Left lung (tissue), 10 donors: ENCODE data around the gene NT5DC3. TPM values are rescaled to one million over a fixed set of nuclear protein-coding genes. Genes with fewer than 3 reads are reported as not detected.

Experiments used
- ATAC-seq: fragments of 200-7000 bp; cut with Tn5 transposase; one replicate; pipeline ENCODE4 v1.9.1; 2020; ENCODE audit warnings: moderate library complexity
- DNase-seq, 4 donors: peaks; one replicate each; pipeline ENCODE4 v3.0.0-alpha.2; 2013 to 2020
- H3K27ac ChIP-seq, 2 donors: fragments of 200-600 bp; sonication (generic) in 1 of 2; one replicate each; pipeline versions ENCODE4 v1.5.0 to v1.8.0; 2020 to 2021
- H3K27me3 ChIP-seq, 2 donors: fragments of 200-600 bp; sonication (generic) in 1 of 2; one replicate each; pipeline versions ENCODE4 v1.5.0 to v1.8.0; 2020 to 2021
- H3K36me3 ChIP-seq, 2 donors: fragments of 200-600 bp; sonication (generic) in 1 of 2; one replicate each; pipeline versions ENCODE4 v1.5.0 to v1.8.0; 2020 to 2021
- H3K4me1 ChIP-seq, 2 donors: fragments of 200-600 bp; one replicate each; pipeline ENCODE4 v1.8.0; 2021
- H3K4me3 ChIP-seq, 2 donors: fragments of 200-600 bp; sonication (generic) in 1 of 2; one replicate each; pipeline versions ENCODE4 v1.5.0 to v1.8.0; 2020 to 2021; ENCODE audit warnings: mild to moderate bottlenecking in 1 of 2
- H3K9me3 ChIP-seq, 2 donors: fragments of 200-600 bp; sonication (generic) in 1 of 2; one replicate each; pipeline versions ENCODE4 v1.5.0 to v1.8.0; 2020 to 2021
- CTCF ChIP-seq, 2 donors: fragments of 200-600 bp; sonication (generic) in 1 of 2; IDR thresholded peaks; one replicate each; pipeline versions ENCODE4 v1.5.0 to v1.8.0; 2021; ENCODE audit warnings: antibody characterized with exemption in 2 of 2
- intact Hi-C, 2 donors: fragments of 100-400 bp; cut with DNase I; formaldehyde crosslinking; loops; one replicate each; pipeline versions ENCODE4 v1.11.2 to v1.14.2; 2022
- polyA plus RNA-seq, 6 donors: library from polyadenylated mRNA; unstranded; fragments of 120-200 nt; gene quantifications; one replicate each; pipeline ENCODE4 v1.2.1, GENCODE V29; 2013; ENCODE audit not compliant: insufficient read length in 6 of 6
- total RNA-seq, 2 donors: library from RNA; stranded (reverse); fragmentation: NEBNext Ultra II Directional; extraction: Animal tissue kit (Norgen Biotek cat#: 25700); gene quantifications; one replicate each; pipeline ENCODE4 v1.2.1, GENCODE V29; 2021
- donor health status: DM: no; HTN: yes; CAD: no.
- donor health status: DM: no; HTN: no; CAD: no.

Gene NT5DC3
- total and polyA plus RNA-seq, 8 donors: 5.2 to 8.9 (median 7.5) TPM

DNA sequence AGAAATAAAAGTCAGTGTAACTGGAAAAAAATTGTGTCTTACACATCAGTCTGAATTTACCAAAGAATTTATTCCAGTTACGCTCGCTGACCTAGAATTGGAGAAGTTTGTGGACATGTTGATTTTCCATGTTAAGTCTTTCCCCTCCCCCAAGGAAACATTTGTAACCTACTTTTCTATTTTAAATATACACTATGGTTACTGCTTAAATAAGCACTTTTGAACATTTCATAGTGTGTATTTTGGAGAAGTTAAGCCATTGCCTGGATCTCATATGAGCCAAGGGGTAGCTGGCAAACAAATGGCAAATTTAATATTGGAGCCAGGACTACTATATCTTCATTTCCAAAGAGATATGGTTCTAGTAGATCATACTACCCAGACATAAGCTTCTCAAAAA, 42.9 kb upstream of the NT5DC3 start:
- Histone ChIP-seq H3K4me3 (no peak overlapping the region), H3K27me3 (no peaks in the 10 kb centered on the region), H3K36me3 (no peaks in the 10 kb centered on the region), H3K9me3 (no peaks in the 10 kb centered on the region), H3K4me1 (no peaks in the 10 kb centered on the region), H3K27ac (no peak overlapping the region)
- intact Hi-C loops: no loop called here
- ATAC-seq: no peak
- TF ChIP-seq CTCF (IDR thresholded peaks at IDR 0.05): no peak
- no peak for DNase-seq

DNA sequence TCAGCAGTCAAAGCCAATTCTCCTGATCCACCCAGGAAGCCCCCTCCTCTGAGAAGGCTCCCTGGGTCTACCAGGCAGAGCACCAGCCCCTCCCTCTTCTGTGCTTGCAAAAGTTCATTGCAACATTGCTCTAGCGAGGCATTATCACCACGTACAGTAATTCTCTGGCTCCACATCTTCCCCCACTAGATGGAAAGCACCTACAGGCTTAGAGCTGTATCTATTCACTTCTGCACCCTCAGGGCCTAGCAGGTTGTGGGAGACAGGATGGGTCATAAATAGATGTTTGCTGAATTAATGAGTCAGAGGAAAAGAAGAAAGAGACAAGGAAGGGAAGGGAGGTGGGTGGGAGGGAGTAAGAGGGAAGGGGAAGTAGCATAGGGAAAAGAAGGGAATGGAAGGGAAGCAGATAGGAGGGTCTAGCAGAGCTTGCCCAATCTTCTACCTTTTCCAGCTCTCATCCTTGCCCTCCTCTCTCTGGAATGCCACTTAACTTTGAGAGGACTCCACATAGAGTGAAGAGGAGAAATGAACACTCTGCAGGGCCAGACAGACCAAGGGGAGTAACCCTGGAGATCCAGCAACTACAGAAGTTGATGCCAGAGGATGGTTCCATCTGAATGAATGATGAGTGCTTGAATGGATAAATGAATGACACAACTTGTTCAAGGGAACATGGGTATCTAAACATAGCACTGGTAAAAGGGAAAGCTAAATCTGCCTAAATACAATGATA, 42.0 kb upstream of the NT5DC3 start:
- H3K9me3 ChIP-seq: no peaks in the 10 kb centered on the region
- H3K36me3 ChIP-seq: no peaks in the 10 kb centered on the region
- intact Hi-C loops: no loop called here
- DNase-seq (no peak), ATAC-seq (peak; percentile 55)
- no peak for TF ChIP-seq CTCF (IDR thresholded peaks at IDR 0.05)
- no peak overlapping the region for H3K4me3 ChIP-seq
- H3K27me3 ChIP-seq: no peaks in the 10 kb centered on the region
- no peaks in the 10 kb centered on the region for H3K4me1 ChIP-seq
- no peak overlapping the region for H3K27ac ChIP-seq

GRCh38 chr12:103881261-103881660, 40.2 kb upstream of the NT5DC3 start:
- H3K4me3 ChIP-seq: no peak overlapping the region
- intact Hi-C loops: no loop called here
- DNase-seq (no peak), ATAC-seq (no peak)
- H3K27ac ChIP-seq: no peak overlapping the region
- no peak for TF ChIP-seq CTCF (IDR thresholded peaks at IDR 0.05)
- no peaks in the 10 kb centered on the region for H3K9me3 ChIP-seq
- H3K27me3 ChIP-seq: no peaks in the 10 kb centered on the region
- no peaks in the 10 kb centered on the region for H3K4me1 ChIP-seq
- no peaks in the 10 kb centered on the region for H3K36me3 ChIP-seq

DNA sequence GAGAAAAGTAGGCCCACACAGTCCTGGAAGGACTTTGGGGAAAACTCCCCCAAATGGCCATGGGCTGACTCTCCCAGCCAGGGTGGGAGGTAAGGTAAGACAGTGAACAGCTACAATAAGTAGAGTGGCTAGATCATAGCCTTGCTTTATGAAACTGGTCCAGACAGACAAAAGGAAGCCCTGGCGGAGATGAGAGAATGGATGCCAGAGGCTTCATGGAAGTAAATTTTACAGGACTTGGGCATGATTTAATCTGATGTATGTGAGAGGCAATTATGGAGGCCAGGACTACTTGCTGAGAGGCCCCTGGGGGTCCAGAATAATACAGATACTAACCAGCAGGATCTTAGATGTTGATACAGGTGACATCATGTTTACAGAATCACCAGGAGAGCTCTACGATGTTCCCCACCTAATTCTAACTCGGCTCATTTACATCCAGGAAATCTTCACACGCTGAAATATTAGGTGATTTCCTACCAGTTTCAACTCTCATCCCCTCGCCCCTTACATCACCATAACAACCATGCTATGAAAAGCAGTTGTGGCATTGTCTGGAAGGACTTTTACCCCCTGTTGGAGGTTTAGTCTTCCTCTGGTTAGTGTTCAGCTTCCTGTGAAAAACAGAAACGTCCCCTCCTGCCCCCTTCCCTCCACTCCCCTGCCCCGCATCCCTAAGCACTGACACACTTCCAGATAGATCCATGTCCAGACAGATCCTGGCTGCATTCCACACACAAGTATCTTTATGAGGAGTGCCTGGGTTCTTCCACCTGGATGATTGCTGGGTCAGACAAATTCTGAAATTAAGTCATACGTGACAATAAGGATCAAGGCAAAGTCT, 39.5 kb upstream of the NT5DC3 start:
- intact Hi-C loops: no loop called here
- no peaks in the 10 kb centered on the region for H3K4me1 ChIP-seq
- no peak overlapping the region for H3K4me3 ChIP-seq
- ATAC-seq: no peak
- no peak for TF ChIP-seq CTCF (IDR thresholded peaks at IDR 0.05)
- no peak overlapping the region for H3K27ac ChIP-seq
- no peaks in the 10 kb centered on the region for H3K27me3 ChIP-seq
- H3K9me3 ChIP-seq: no peaks in the 10 kb centered on the region
- DNase-seq: no peak
- H3K36me3 ChIP-seq: no peaks in the 10 kb centered on the region

DNA sequence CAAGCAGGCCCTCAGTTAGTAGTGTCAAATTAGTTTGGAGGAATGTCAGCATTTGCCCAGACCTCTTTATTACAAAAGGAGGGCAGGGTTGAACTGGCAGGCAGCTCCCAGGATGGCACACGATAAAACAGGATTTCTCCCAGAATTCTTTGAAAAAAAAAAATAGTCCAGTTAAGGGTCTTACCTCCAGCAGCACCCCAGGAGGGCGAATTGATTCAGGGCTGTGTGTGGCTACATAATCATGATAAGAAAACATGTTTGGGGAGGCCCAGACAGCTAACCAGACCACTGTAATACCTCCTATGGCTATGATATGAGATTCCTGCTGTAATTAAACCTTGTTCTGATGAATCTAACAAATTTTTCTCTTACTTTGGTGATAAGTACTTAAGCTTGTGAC, 38.8 kb upstream of the NT5DC3 start:
- intact Hi-C loops: loop anchor here in 1 of 2 donors (5.0 kb wide), 1 partner anchor 227 kb away; no protein-coding TSS in a partner anchor
- no peaks in the 10 kb centered on the region for H3K9me3 ChIP-seq
- ATAC-seq: no peak
- H3K27ac ChIP-seq: no peak overlapping the region
- H3K27me3 ChIP-seq: no peaks in the 10 kb centered on the region
- H3K4me3 ChIP-seq: no peak overlapping the region
- no peaks in the 10 kb centered on the region for H3K36me3 ChIP-seq
- H3K4me1 ChIP-seq: no peaks in the 10 kb centered on the region
- no peak for DNase-seq
- TF ChIP-seq CTCF (IDR thresholded peaks at IDR 0.05): no peak
